Measurements from ENCODE around the gene JAZF1.

JAZF1 gene

DNA sequence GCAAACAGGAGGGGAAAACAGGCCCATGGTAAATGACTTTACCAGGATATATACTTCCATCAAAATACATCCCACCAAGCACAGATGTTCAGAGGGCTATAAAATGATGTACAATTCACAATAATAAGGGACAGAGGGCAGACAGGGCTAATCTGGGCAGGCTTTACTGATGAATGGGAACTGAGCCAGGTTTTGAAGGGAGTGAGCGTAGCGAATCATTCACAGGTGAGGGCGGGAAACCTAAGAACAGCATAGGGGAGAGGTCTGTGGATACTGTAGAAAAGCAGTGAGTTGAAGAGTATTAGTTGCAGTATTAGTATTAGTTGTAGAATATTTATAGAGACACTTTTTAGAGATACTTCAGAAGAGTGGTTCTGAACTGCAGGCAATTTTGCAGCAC, 180.8 kb downstream of the JAZF1 start:
- no peak for DNase-seq

DNA sequence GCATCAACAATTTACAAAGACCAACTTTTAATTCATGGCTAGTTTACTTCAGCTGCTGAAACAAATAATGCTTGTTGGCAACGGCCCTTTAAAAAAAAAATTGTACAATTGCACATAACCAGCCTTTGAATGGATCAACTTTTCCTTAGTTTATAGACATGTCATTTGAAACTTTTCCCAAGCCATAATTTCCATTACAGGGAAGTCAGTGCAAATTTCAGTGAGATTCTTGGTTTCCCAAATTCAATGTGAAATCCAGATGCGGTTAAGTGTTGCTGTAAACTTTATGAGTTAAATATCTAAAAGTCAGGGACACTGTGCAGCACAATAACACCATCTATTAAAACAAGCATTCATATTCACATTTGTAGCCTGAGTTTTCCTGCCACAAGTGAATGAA, 182.2 kb downstream of the JAZF1 start:
- no peak for DNase-seq

- no peak for DNase-seq
These were observed 183.3 kb downstream of the JAZF1 start for GRCh38 chr7:27997188-27997707.

DNA sequence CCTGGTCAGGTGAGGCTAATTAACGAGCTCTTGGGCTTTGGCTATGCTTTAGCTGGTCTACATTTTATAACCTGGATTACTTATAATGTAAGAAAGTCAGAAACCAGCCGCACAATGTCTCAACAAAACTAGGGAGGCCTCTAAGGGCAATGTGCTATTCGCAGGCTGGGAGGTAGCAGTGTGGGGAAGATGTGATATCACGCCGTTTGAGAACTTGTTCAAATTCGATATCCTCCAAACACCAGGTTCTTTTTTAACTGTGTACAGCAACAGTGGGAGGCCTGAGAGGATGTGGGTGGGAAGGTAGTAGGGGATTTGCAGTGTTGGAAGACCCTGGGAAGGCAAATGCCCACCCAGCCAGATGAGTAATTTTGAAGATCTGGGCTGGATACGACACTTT, 184.5 kb downstream of the JAZF1 start:
- DNase-seq: no peak

GRCh38 chr7:27995228-27995627, 185.4 kb downstream of the JAZF1 start:
- no peak for DNase-seq

DNA sequence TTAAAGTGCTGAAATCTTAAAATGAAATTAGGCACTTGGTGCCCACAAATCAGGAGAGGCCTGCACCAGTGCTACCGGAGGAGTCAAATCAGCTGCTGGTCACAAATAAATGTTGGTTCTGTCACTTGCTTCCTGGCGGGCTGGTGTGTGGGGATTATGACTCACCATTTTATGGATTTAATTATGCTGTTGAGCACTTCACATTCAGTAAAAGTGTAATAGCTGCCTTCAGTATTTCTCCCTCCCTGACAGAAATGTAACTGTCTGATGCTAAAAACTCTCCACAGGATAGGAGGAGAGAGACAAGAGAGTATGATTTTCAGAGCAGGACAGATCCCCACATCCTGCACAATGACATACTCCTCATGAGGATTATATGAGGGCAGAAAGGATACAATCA, 186.0 kb downstream of the JAZF1 start:
- no peak for DNase-seq

DNA sequence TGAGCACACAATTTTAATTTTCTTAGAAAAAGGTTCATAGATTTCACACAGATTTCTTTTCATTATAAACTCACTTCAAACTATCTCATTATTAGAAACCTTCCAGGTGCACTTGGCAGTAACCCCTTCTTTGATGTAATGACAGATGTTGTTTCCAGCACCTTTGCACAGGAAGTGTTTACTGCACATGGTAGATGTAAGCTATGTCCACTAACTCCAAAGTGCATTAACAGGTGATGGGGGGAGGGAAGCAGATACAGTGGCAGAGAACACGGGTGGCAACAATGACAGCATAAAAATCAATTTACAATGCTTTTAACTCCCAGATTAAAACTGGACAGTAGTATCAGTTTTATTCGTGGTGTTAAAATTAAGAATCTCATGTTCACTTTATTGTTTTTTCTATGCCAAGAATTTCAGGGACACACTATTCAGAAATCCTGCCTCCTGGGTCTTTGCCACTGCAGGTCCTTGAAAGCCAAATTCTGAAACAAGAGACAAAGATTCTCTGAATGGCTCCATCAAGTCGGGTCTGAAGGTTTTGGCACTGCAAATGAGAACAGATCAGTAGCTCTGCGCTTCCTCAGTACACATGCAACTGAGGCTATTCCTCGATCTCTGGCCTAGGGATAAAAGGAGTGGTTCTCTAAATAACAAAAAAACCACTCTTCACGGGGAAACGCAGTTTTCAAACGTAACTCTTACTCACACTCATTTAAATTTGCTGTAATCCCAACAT, 187.7 kb downstream of the JAZF1 start:
- no peak for DNase-seq

GRCh38 chr7:27992097-27992496, 188.5 kb downstream of the JAZF1 start:
- DNase-seq: no peak

DNA sequence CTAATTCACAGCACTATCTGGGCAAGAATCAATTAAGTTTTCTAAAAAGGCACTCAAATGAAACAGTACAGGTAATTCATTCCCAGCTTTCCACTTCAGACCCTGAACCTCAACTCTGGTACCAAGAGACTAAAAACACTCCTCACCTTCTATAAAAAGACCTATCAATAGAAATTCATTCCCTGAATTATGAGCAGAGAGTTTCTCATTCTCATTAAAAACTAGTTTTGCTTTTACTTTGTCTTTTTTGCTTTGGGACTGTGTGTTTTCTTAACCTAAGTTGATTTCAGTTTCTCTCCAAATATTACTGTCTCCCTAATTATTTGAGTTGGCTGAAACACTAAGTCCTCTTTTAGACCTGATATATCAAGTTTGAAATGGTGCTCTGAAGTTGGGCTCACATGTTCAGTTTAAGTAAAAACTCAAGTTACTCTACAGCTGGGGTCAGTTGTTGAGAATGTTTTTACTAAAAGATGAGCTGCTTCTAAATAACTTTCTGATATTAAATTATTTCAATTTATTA, 189.5 kb downstream of the JAZF1 start:
- DNase-seq: no peak

DNA sequence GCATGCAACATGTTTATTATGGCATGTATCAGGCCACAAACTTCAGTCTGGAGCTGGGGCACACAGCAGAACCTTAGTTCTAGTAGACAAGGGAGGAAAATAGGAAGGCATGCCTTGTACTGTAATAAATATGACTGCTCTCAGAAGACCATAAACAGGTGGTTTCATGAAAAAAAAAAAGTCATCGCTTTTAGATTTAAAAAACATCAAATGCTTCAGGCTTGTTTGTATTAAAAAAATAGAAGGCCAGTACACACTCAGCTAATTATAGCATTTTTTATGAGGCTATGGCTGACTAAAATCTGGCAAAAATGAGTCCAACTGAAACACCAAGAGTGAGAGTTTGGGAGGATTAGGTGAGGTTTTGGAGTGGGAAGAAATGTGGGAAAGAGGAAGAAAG, 204.1 kb downstream of the JAZF1 start:
- DNase-seq: no peak

DNA sequence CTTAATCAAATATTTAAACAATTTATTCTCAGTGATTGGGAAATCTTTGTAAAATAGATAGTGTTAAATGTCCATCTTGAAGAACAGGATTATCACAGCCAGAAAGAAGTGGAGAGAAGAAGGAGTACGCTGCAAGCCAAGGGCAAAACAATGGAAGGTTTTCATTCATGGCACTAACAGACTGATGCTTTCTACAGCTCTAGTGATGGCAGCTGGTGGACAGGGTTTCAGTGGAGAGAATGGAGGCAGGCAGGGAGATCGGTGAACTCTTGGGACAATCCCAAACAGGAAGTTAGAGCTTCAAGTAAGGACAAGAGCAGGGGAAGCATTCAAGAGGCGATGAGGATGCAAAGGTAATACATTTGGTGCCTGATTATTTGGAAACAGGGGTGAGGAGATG, 207.0 kb downstream of the JAZF1 start:
- DNase-seq: no peak

GRCh38 chr7:27972276-27972675, 208.3 kb downstream of the JAZF1 start:
- DNase-seq: no peak

DNA sequence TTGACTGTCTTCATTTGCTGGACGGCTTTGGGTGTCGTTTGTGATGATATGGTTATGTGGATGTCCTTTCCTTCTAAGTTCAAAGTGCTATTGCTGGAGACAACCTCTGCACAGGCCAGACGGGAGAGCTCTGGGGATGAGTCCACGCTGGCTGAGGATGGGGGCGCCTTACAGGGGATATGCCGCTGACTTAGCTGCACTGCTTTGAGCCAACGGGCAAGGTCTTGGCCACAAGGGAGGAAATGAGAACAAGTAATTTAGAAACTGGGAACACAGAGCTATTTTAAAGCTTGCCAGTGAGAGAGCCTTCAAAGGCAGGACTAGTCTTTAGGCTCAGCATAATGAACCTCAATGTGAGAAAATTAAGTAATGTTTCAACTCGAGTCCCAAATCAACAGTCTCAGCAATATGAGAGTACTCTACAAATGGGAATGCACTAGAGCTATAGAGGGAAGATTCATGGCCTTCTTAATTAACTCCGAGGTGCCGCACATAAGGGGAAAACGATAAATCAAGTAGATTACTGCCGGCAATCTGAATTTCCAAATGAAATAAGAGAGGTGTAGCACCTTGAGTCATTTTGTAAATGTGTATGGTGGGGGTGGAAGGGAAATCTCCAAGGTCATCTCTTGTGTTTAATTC, 209.3 kb downstream of the JAZF1 start:
- DNase-seq: no peak

DNA sequence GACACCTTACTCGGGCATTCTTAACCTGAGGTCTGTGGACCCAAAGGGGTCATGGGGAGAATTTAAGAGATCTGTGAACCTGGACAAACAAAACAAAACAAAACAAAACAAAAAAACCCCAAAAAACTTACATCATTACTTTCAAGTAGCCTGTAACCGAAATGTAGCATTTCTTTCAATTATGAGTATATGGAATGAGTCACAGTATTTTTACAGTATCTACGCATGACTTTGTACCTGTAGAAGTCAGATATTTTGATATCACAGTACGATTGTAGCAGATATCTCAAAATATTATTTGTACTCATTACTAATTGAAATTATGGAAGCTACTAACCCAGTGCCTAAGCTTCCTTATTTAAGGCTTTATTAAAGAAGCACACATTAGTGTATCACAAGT, 210.2 kb downstream of the JAZF1 start:
- DNase-seq: no peak

- no peak for DNase-seq
These were observed 211.2 kb downstream of the JAZF1 start for GRCh38 chr7:27969346-27969745.

DNA sequence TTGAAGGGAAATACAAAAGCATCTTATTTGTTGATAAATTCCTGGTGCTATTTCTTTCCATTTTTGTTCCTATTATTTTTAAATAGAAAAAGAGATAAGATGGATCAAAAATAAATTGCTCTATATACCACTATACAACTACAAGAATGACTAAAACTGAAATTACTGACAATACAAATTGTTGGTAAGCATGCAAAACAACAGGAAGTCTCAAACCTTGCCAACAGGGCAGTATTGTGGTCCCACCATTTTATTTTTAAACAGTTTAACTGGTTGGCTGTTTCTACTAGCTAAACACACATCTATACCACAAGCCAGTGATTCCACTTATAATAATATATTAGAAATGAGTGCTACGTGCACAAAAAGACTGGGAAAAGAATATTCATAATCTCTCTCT, 213.0 kb downstream of the JAZF1 start:
- DNase-seq: no peak

- DNase-seq: no peak
These were observed 214.3 kb downstream of the JAZF1 start for GRCh38 chr7:27966219-27966780.

DNA sequence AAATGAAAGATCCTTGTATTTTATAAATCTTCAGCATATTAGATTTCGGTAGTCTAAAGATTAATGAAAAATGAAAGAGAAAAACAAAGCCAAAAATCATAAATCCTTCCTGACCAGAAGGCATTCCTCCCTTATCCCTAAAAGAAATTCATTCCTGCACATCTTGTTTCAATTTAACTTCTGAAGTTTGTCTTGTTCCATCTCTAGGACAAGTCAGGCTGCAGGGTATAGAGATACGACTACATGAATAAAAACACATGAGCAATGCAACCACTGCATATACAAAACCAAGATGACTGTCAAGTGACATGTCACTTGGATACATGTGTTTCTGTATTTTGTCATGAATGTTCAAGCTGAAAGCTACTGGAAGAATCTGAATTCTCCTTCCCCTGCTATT, 214.9 kb downstream of the JAZF1 start:
- no peak for DNase-seq

GRCh38 chr7:27964820-27965219, 215.8 kb downstream of the JAZF1 start:
- no peak for DNase-seq

DNA sequence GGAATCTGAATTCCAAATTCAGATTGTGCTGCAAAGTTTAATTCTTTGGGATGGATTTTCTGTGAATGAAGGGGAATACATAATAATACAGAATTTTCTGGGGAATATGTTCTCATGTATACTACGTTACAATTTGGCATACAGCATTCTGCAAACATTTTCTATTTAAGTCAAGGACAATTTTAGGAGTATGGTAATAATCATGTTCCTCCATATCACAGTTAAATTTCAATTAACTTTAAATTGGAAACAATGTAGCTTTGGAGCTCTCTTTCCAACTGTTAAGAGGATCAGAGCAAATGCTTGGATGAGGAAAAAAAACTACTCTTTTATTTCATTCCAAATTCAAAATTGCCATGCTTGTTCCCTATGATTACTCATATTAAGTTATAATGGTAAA, 217.5 kb downstream of the JAZF1 start:
- no peak for DNase-seq

GRCh38 chr7:27962273-27962672, 218.3 kb downstream of the JAZF1 start:
- DNase-seq: no peak

DNA sequence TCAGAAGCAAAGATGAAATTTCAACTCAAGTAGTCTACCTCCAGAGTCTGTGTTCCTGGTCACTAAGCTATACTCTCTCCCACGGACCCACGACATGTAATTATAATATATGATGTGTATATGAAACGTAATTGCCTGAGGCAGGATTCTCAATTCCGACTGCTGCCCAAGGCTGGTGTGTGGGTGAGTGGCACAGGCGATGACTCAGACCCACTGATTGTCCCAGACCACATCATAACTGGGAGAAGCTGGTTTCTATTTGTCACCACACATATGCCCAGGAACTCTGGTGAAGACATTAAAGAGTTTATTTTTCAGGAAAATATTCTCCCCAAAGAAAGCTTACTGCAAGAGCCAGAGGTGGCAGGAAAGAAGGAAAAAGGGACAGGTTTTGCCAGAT, 219.3 kb downstream of the JAZF1 start:
- peak; percentile 61 for DNase-seq

DNA sequence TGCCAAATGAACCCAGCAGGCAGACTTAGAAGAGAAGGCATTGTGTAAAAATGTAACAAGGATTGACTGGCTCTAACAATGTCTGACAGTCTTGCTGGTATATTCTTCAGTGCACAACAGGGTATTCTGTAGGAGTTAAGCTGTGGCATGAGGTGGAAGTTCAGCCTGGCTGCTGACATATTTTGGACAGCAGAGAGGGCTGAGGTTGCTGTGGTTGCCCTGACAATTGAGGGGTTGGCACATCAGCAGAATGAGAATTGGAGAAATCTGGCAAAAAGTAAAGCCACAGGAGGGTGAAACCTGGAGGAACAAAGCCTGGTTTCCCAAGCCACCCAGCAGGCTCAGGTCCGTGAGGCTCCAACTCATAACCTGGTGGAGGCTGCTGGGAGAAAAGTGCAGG, 220.2 kb downstream of the JAZF1 start:
- no peak for DNase-seq

DNA sequence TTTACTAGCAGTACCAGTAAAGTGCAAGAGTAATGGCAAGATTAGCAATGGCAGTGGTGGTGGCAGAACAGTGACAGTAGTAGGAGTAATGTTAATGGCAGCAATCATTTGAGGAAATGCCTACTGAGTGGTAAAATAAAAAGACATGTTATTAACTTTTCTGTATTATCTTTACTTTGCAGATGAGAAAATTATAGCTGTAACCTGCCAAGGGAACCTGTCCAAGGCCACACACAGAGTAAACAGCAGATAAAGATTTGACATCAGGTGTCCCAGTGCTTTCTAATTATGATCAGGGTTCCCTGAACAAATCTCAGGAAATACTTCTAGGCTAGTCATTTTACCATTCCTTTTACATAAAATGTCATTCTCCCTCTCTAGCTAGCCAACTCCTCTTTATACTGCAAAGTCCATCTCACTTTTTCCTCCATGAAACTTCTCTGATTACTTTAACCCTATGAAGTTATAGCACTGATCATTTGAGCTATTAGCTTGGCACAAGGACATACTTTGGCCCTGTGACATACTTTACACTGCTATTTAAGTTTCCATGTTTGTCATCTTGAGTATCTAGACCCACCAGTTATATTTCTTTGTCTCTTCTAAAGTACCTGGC, 221.6 kb downstream of the JAZF1 start:
- DNase-seq: no peak
